ENCODE results near the gene CELSR1.
"Not testable (repeated sequence)": the region's sequence is repeated elsewhere in the genome, so short reads cannot be mapped to it uniquely, and the experiment has no call there.

Gene CELSR1

GRCh38 chr22:46320166-46320710 lies 217.2 kb downstream of the CELSR1 start:
- no peak for DNase-seq (ENCODE audit: low spot score)

- no peak for DNase-seq (ENCODE audit: low spot score)
Observed at GRCh38 chr22:46319319-46319718, 218.1 kb downstream of the CELSR1 start.

GRCh38 chr22:46318576-46318975 lies 218.8 kb downstream of the CELSR1 start:
- DNase-seq (ENCODE audit: low spot score) = no peak

GRCh38 chr22:46317646-46318045 lies 219.8 kb downstream of the CELSR1 start:
- no peak for DNase-seq (ENCODE audit: low spot score)

GRCh38 chr22:46315976-46316375 lies 221.4 kb downstream of the CELSR1 start:
- DNase-seq (ENCODE audit: low spot score) = no peak

GRCh38 chr22:46312848-46313247 lies 224.6 kb downstream of the CELSR1 start:
- DNase-seq (ENCODE audit: low spot score) = not testable (repeated sequence)

- DNase-seq (ENCODE audit: low spot score) = no peak
Observed at GRCh38 chr22:46312056-46312455, 225.4 kb downstream of the CELSR1 start.
